Gastroesophageal sphincter (tissue), 3 donors: Measurements from ENCODE around the gene RARS2.

ENCODE experiments used
- CTCF ChIP-seq, 4 experiments: fragments of 200-600 bp in 2 of 4; fragments of 450-650 bp in 2 of 4; sonication (generic) in 1 of 4; IDR thresholded peaks; one replicate each; pipeline ENCODE4 v1.5.1; 2017 to 2019; ENCODE audit warnings: antibody characterized with exemption in 4 of 4, mild to moderate bottlenecking in 2 of 4, moderate library complexity in 2 of 4
- EP300 ChIP-seq: sonication (generic); formaldehyde crosslinking; IDR thresholded peaks from one replicate; pipeline ENCODE4 v1.6.1; 2017; ENCODE audit warnings: antibody characterized with exemption, mild to moderate bottlenecking
- POLR2A ChIP-seq, 2 donors: fragments of 450-650 bp; IDR thresholded peaks; one replicate each; pipeline ENCODE4 v1.6.1; 2017; ENCODE audit warnings: antibody characterized with exemption in 2 of 2, mild to moderate bottlenecking in 2 of 2, moderate library complexity in 1 of 2

- no peak for TF ChIP-seq CTCF (IDR thresholded peaks at IDR 0.05)
- no peak for TF ChIP-seq POLR2A (IDR thresholded peaks at IDR 0.05)
- TF ChIP-seq EP300 = no peak
Observed at GRCh38 chr6:87484491-87484890, 105.3 kb downstream of the RARS2 start.
